K562 (cell line): ENCODE measurements around the gene NT5DC2. TPM values are rescaled to one million over a fixed set of nuclear protein-coding genes. Genes with fewer than 3 reads are reported as not detected.

Source experiments
- DIDO1 ChIP-seq: fragments of 450-650 bp; IDR thresholded peaks from 2 replicates; pipeline ENCODE4 v1.6.1; 2016; ENCODE audit warnings: low read depth, missing biosample characterization, missing genetic modification characterization
- IRF2 ChIP-seq: sonication (generic); formaldehyde crosslinking; IDR thresholded peaks from 2 replicates; pipeline ENCODE4 v1.8.1; 2022; ENCODE audit warnings: mild to moderate bottlenecking, missing genetic modification reagents
- MAFK ChIP-seq: IDR thresholded peaks from 2 replicates; pipeline ENCODE4 v1.6.1; 2011; ENCODE audit warnings: low read length, improper control_type of control experiment
- PHTF2 ChIP-seq: fragments of 250-450 bp; sonication (Bioruptor Pico); IDR thresholded peaks from 2 replicates; pipeline ENCODE4 v1.5.0; 2021; ENCODE audit warnings: mild to moderate bottlenecking
- SPI1 ChIP-seq: IDR thresholded peaks from 2 replicates; pipeline ENCODE4 v1.6.1; 2011; ENCODE audit warnings: low read depth, low read length, control low read depth, borderline replicate concordance
- ZFP1 ChIP-seq: fragments of 450-650 bp; formaldehyde crosslinking; IDR thresholded peaks from 2 replicates; pipeline ENCODE4 v1.4.0; 2020; ENCODE audit warnings: mild to moderate bottlenecking, mixed read lengths
- polyA plus RNA-seq, 8 experiments: library from polyadenylated mRNA; depleted of rRNA in 4 of 8; stranded (reverse) in 5 of 8; unstranded in 3 of 8; fragments of >200 nt; fragmentation: Nextera tagmentation in 2 of 8; fragmentation: Illumina TruSeq in 1 of 8; extraction: Ambion mirVana in 2 of 8; extraction: Trizol in 1 of 8; gene quantifications; 2 replicates each; pipeline versions ENCODE4 v1.2.1 to v1.2.3, GENCODE V29; 2011 to 2014; ENCODE audit warnings: inconsistent platforms in 1 of 8, missing spikeins in 1 of 8
- total RNA-seq, 7 experiments: library from RNA; depleted of rRNA in 6 of 7; stranded (reverse); fragments of >200 nt in 6 of 7; fragmentation: Illumina TruSeq in 2 of 7; extraction: Trizol in 2 of 7; gene quantifications; 2 replicates each; pipeline versions ENCODE4 v1.2.1 to v1.2.3, GENCODE V29; 2011 to 2021; ENCODE audit warnings: low replicate concordance in 1 of 7
- TF ChIP-seq, protein P1 (sequence below): sonication (generic); formaldehyde crosslinking; IDR thresholded peaks from 2 replicates; pipeline ENCODE4 v1.8.0; 2023; ENCODE audit warnings: missing genetic modification reagents, mild to moderate bottlenecking, borderline replicate concordance

Gene NT5DC2
- total and polyA plus RNA-seq, 9 of the 15 experiments (the other 6 are each of a cell fraction or from before 2014, with no cell fraction given) = 25.6 to 168 (median 122) TPM

DNA sequence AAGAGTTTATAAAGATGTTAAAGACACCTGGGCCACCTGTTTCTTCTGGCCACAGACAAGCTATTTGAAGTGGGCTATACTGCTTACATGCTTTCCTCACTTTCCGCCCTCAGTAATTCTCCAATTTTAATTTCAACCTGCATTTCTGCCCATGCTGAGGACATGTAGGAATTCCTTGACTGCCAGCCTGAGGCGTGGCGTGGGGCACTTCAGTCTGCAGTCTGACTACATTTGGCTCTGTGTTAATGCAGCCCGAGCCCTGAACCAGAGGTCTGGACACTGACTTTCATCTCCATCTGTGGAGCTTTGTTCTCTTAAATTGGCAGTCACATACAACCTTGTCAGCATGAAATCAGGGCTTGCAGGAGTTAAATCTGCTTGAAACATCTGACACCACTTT lies 11.3 kb upstream of the NT5DC2 start (continued):
- no peak for TF ChIP-seq DIDO1
- no peak for TF ChIP-seq ZFP1 (CRISPR knock-in tag)
- TF ChIP-seq PHTF2 (CRISPR knock-in tag) = no peak
- TF ChIP-seq, protein P1, sequence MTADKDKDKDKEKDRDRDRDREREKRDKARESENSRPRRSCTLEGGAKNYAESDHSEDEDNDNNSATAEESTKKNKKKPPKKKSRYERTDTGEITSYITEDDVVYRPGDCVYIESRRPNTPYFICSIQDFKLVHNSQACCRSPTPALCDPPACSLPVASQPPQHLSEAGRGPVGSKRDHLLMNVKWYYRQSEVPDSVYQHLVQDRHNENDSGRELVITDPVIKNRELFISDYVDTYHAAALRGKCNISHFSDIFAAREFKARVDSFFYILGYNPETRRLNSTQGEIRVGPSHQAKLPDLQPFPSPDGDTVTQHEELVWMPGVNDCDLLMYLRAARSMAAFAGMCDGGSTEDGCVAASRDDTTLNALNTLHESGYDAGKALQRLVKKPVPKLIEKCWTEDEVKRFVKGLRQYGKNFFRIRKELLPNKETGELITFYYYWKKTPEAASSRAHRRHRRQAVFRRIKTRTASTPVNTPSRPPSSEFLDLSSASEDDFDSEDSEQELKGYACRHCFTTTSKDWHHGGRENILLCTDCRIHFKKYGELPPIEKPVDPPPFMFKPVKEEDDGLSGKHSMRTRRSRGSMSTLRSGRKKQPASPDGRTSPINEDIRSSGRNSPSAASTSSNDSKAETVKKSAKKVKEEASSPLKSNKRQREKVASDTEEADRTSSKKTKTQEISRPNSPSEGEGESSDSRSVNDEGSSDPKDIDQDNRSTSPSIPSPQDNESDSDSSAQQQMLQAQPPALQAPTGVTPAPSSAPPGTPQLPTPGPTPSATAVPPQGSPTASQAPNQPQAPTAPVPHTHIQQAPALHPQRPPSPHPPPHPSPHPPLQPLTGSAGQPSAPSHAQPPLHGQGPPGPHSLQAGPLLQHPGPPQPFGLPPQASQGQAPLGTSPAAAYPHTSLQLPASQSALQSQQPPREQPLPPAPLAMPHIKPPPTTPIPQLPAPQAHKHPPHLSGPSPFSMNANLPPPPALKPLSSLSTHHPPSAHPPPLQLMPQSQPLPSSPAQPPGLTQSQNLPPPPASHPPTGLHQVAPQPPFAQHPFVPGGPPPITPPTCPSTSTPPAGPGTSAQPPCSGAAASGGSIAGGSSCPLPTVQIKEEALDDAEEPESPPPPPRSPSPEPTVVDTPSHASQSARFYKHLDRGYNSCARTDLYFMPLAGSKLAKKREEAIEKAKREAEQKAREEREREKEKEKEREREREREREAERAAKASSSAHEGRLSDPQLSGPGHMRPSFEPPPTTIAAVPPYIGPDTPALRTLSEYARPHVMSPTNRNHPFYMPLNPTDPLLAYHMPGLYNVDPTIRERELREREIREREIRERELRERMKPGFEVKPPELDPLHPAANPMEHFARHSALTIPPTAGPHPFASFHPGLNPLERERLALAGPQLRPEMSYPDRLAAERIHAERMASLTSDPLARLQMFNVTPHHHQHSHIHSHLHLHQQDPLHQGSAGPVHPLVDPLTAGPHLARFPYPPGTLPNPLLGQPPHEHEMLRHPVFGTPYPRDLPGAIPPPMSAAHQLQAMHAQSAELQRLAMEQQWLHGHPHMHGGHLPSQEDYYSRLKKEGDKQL (CRISPR knock-in tag) = no peak
- no peak for TF ChIP-seq MAFK
- no peak for TF ChIP-seq IRF2 (CRISPR knock-in tag)
- TF ChIP-seq SPI1 = no peak
- TF ChIP-seq, all 486 proteins: peak for 0
